ENCODE data around the gene DGKQ.
"Not testable (repeated sequence)": the region's sequence is repeated elsewhere in the genome, so short reads cannot be mapped to it uniquely, and the experiment has no call there.

The DGKQ gene

DNA sequence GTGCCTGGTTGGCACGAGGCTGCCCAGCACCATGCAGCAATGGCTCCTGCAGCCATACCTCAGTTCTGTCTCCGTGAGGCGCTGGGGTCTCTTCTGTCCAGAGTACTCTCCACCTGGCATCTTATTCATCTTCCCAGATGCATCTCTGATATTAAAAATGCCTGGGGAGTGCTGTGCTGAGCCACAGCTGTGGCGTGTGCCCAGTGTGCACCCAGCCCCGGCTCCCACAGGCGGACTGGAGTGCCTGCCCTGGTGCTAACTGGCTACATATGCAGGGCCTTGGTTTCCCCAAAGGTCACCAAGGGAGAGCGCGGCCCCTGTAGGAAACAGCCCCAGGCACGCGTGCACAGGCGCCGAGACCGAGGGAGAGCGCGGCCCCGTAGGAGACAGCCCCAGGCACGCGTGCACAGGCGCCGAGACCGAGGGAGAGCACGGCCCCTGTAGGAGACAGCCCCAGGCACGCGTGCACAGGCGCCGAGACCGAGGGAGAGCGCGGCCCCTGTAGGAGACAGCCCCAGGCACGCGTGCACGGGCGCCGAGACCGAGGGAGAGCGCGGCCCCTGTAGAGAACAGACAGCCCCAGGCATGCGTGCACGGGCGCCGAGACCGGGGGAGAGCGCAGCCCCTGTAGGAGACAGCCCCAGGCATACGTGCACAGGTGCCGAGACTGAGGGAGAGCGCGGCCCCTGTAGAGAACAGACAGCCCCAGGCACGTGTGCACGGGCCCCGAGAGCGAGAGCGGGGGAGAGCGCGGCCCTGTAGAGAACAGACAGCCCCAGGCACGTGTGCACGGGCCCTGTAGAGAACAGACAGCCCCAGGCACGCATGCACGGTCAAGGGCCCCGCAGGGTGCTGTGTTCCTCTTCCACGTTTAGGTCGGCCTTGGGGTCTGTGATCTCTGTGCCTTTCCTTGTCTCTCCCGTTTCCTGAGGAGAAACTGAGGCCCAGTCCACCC lies 26.6 kb downstream of the DGKQ start:
- H3K9me3 Mint-ChIP-seq (ENCODE audit: low read depth), result no peaks in the 10 kb centered on the region
- H3K4me3 Mint-ChIP-seq, result no peak overlapping the region
- H3K27ac Mint-ChIP-seq, result no peak overlapping the region
- no peaks in the 10 kb centered on the region for H3K4me1 Mint-ChIP-seq (ENCODE audit: low read depth)
- H3K27me3 Mint-ChIP-seq, result no peaks in the 10 kb centered on the region
- no peaks in the 10 kb centered on the region for H3K36me3 Mint-ChIP-seq

DNA sequence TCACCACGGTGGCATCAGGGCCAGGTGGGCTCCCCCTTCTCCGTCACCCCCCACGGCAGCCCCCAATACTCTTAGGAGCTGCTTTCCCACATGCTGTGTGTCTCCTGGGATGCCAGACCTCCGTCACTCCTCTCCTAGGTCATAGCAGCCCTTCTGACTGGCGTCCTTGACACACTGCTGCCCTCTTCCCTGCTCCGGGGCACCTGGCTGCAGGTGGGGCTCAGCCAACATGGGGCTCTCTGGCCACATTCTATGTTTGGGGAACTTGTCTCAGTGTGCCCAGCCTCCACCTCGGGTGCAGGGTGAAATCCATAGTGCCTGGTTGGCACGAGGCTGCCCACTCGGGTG lies 27.3 kb downstream of the DGKQ start:
- no peaks in the 10 kb centered on the region for H3K36me3 Mint-ChIP-seq
- H3K4me1 Mint-ChIP-seq (ENCODE audit: low read depth), result no peaks in the 10 kb centered on the region
- H3K9me3 Mint-ChIP-seq (ENCODE audit: low read depth), result no peaks in the 10 kb centered on the region
- no peak overlapping the region for H3K27ac Mint-ChIP-seq
- H3K27me3 Mint-ChIP-seq, result no peaks in the 10 kb centered on the region
- no peak overlapping the region for H3K4me3 Mint-ChIP-seq

DNA sequence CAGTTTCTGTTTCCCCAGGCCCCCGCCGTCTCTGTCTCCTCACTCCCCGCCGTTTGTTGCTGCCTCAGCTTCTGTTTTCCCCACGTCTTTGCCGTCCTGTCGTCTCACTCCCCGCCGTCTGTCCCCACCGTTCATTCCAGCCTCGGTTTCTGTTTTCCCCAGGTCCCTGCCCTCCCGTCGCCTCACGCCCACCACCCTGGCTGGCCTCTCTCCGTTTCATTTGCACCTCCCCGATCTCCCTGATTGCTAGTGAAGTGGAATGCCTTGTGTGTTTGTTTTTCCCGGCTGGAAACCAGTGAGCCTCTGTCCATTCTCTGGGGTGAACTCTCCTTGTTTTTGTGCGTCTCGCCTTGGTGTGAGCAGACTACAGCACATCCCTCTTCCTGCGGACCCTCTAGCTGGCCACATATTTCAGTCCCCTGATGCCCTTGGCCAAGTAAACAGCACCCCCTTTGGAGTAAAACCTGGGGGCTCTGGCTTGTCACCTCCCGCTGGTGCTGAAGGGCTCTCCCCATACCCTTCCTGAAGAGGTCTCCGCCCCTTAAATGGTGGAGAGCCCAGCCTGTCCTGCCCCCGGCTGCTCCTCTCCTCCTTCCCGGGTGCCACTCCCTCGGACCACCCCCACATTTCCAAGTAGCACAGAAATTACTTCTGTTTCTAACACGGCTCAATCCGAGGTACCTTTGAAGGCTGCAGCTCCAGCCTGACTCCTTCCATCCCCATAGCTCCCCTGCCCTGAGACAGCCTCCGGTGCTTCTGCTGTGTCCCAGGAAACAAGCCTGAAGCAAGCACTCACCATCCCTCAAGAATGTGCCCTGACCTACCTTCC lies 27.9 kb downstream of the DGKQ start:
- H3K4me1 Mint-ChIP-seq (ENCODE audit: low read depth), result no peaks in the 10 kb centered on the region
- H3K36me3 Mint-ChIP-seq, result no peaks in the 10 kb centered on the region
- no peak overlapping the region for H3K4me3 Mint-ChIP-seq
- H3K27me3 Mint-ChIP-seq, result no peaks in the 10 kb centered on the region
- H3K27ac Mint-ChIP-seq, result no peak overlapping the region
- no peaks in the 10 kb centered on the region for H3K9me3 Mint-ChIP-seq (ENCODE audit: low read depth)

- H3K4me1 Mint-ChIP-seq (ENCODE audit: low read depth); H3K27me3 Mint-ChIP-seq; H3K9me3 Mint-ChIP-seq (ENCODE audit: low read depth); H3K27ac Mint-ChIP-seq; H3K4me3 Mint-ChIP-seq; H3K36me3 Mint-ChIP-seq: not testable (repeated sequence)
Observed at GRCh38 chr4:939508-939907, 33.9 kb downstream of the DGKQ start.

DNA sequence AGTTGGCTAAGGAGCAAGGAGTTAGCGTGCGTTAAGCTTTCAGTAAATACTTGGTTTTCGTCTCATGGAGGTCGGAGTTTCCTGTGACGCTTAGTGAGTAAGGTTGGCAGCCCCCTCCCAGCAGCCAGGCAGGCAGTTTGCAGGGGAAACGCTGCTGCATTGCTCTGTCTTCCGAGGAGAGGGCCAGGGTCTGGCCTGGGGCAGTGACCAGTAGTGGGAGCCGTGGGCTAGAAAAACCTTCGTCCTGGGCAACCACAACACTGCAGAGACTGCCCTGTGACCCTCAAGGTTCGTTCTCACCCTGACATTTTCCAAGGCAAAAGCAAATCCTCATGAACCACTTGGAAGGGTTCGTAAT lies 40.7 kb downstream of the DGKQ start:
- peak overlapping the region; percentile 98 for H3K27ac Mint-ChIP-seq
- H3K4me3 Mint-ChIP-seq, result peak overlapping the region; percentile 98
- H3K36me3 Mint-ChIP-seq, result peaks cover 3% of the 10 kb centered on the region
- no peaks in the 10 kb centered on the region for H3K9me3 Mint-ChIP-seq (ENCODE audit: low read depth)
- peaks cover 47% of the 10 kb centered on the region for H3K4me1 Mint-ChIP-seq (ENCODE audit: low read depth)
- H3K27me3 Mint-ChIP-seq, result no peaks in the 10 kb centered on the region

GRCh38 chr4:931960-932712 lies 41.2 kb downstream of the DGKQ start, which contains the start of the genes GAK and TMEM175:
GAK (minus strand) TSS chr4:932316; CDS start chr4:932187, 129 bp downstream.
TMEM175 (plus strand) TSS chr4:932460; CDS start chr4:947740, 15,280 bp downstream.
- peak within 1 kb of the TSS; percentile 98 for H3K27ac Mint-ChIP-seq
- peaks cover 47% of the 10 kb centered on the region for H3K4me1 Mint-ChIP-seq (ENCODE audit: low read depth)
- H3K4me3 Mint-ChIP-seq, result peak within 1 kb of the TSS; percentile 98
- no peaks in the 10 kb centered on the region for H3K27me3 Mint-ChIP-seq
- H3K9me3 Mint-ChIP-seq (ENCODE audit: low read depth), result no peaks in the 10 kb centered on the region
- peaks cover 3% of the 10 kb centered on the region for H3K36me3 Mint-ChIP-seq

- Mint-ChIP-seq H3K27ac (peak overlapping the region; percentile 98), H3K9me3 (ENCODE audit: low read depth) (no peaks in the 10 kb centered on the region), H3K27me3 (no peaks in the 10 kb centered on the region), H3K4me1 (ENCODE audit: low read depth) (peaks cover 48% of the 10 kb centered on the region), H3K36me3 (peaks cover 2% of the 10 kb centered on the region), H3K4me3 (peak overlapping the region; percentile 98)
Observed at GRCh38 chr4:931194-931959, 42.0 kb downstream of the DGKQ start.

DNA sequence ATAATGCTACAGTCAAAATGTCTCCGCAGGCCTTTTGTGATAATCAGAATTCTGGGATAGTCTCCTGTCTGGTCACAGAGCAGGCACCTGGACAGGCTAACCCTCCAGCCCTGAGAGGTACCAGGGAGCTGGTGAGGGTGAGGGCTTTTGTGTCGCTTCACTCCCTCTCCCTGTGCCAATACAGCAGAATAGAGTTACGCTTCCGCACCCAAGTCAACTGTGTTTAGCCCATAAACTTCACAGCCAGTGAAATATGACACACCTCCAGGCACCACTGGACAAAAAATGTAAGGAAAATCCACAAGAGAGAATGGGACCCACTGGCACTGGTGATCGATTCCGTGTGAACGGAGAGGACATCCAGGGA lies 42.6 kb downstream of the DGKQ start:
- peak overlapping the region; percentile 98 for H3K27ac Mint-ChIP-seq
- peaks cover 49% of the 10 kb centered on the region for H3K4me1 Mint-ChIP-seq (ENCODE audit: low read depth)
- no peaks in the 10 kb centered on the region for H3K9me3 Mint-ChIP-seq (ENCODE audit: low read depth)
- no peaks in the 10 kb centered on the region for H3K36me3 Mint-ChIP-seq
- H3K4me3 Mint-ChIP-seq, result peak overlapping the region; percentile 98
- no peaks in the 10 kb centered on the region for H3K27me3 Mint-ChIP-seq

DNA sequence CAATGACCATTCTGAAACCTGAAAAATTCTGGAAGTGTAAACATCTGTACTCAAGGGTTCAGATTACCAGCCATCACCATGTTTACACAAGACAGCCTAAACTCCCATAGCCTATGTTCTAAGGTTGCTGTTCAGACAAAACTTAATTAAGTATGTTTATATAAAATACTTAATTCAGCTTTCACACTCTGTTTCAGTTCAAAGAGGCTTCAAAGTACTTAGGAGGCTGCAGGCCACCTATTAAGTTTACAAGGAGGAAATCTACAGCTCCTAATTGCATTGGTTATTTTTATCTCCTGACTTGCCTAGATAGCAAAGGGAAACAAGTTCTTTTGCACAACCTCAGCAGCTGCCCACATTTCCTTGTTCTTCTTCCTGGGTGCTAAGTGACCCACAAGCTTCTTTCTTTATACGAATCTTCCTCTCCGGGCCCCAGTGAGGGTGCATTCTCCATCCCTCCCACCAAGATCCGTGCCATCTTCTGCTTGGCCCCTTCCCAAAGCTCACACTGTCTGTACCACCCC lies 43.3 kb downstream of the DGKQ start:
- peak overlapping the region; percentile 98 for H3K4me3 Mint-ChIP-seq
- peak overlapping the region; percentile 98 for H3K27ac Mint-ChIP-seq
- H3K9me3 Mint-ChIP-seq (ENCODE audit: low read depth), result no peaks in the 10 kb centered on the region
- no peaks in the 10 kb centered on the region for H3K27me3 Mint-ChIP-seq
- peaks cover 55% of the 10 kb centered on the region for H3K4me1 Mint-ChIP-seq (ENCODE audit: low read depth)
- H3K36me3 Mint-ChIP-seq, result no peaks in the 10 kb centered on the region

DNA sequence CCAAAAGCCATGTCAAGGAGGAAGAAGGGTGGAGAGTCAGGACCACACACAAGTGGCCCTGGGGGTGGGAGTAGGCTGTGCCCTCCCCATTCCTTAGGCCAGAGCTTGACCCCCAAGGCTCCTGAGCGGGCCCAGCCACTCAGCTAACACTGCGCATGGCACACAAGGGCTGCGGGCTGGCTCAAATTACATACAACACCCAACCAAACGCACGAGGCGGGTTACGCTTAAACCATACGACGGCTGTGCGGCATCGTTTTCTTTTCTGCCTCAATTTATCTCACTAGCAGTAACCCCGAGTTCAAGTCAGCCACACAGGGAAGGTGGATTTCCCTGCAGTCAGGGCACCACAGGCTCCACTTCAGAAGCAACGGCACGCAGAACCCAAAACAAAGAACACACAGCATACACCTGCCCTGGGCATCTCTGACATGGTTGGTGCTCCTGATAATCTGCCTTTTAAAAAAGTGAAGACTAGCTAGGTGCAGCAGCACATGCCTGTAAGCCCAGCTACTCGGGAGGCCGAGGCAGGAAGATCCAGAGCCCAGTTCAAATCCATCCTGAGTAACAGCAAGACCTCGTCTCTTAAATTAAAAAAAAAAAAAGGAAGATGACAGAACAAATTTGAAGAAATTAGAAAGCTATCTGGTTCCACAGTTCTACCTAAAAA lies 44.1 kb downstream of the DGKQ start:
- H3K36me3 Mint-ChIP-seq, result no peaks in the 10 kb centered on the region
- no peaks in the 10 kb centered on the region for H3K27me3 Mint-ChIP-seq
- peaks cover 59% of the 10 kb centered on the region for H3K4me1 Mint-ChIP-seq (ENCODE audit: low read depth)
- H3K4me3 Mint-ChIP-seq, result peak overlapping the region; percentile 46
- H3K27ac Mint-ChIP-seq, result no peak overlapping the region
- no peaks in the 10 kb centered on the region for H3K9me3 Mint-ChIP-seq (ENCODE audit: low read depth)

DNA sequence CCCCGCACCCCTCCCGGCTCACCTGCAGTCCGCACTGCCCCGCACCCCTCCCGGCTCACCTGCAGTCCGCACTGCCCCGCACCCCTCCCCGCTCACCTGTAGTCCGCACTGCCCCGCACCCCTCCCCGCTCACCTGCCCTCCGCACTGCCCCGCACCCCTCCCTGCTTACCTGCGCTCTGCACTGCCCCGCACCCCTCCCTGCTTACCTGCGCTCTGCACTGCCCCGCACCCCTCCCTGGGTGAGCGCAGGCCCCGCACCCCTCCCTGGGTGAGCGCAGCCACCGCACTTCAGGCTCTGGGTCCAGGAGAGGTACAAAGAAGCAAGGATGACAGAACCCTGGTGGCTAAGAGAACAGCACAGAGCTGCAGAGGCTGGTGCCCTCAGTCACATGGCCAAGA lies 45.8 kb downstream of the DGKQ start:
- H3K4me3 Mint-ChIP-seq; H3K27me3 Mint-ChIP-seq; H3K36me3 Mint-ChIP-seq; H3K9me3 Mint-ChIP-seq (ENCODE audit: low read depth); H3K27ac Mint-ChIP-seq: not testable (repeated sequence)
- peaks cover 59% of the 10 kb centered on the region for H3K4me1 Mint-ChIP-seq (ENCODE audit: low read depth)

DNA sequence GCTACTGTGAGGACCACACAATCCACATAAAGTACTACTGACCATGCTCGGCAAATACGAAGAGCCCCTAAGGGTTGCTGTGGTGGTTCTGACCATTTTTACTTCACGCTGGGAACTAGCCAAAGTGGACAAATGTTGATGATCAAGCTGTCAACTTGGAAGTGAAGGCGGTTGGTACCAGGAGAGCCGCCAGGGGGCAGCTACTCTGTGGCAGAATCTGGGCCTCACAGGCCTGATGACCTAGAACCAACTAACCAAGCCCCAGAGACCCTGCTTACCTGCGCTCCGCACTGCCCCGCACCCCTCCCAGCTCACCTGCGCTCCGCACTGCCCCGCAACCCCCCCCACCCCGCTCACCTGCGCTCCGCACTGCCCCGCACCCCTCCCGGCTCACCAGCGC lies 46.8 kb downstream of the DGKQ start:
- no peak overlapping the region for H3K27ac Mint-ChIP-seq
- no peaks in the 10 kb centered on the region for H3K27me3 Mint-ChIP-seq
- no peak overlapping the region for H3K4me3 Mint-ChIP-seq

DNA sequence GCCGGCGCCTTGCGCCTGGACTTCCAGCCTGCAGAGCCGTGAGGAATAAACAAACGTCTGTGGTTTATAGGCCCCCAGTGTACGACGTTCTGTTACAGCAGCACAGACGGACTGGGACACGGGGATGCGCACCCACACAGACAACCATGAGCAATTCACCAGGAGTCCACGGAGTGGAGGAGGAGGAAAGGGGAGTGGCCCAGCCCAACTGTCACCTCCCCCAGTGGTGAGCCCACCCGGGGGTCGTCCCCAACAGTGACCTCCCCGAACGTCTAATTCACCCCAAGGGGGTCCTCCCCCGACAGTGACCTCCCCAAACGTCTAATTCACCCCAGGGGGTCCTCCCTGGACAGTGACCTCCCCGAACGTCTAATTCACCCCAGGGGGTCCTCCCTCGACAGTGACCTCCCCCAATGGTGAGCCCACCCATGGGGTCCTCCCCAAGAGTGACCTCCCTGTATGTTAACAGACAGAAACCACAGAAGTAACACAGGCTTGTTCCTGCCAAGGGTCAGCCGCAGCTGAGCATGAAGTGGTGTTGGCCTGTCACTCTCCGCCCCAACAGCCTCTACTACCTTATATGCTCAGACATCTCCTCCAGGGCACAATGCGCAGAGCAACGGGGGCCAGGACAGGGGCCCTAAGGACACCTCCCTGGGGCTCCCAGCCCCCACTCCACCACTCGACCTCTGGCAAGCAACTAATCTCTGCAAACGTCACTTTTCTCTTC lies 47.4 kb downstream of the DGKQ start:
- H3K9me3 Mint-ChIP-seq (ENCODE audit: low read depth), result no peaks in the 10 kb centered on the region
- H3K4me1 Mint-ChIP-seq (ENCODE audit: low read depth), result peaks cover 67% of the 10 kb centered on the region
- no peaks in the 10 kb centered on the region for H3K27me3 Mint-ChIP-seq
- peak overlapping the region; percentile 61 for H3K27ac Mint-ChIP-seq
- no peak overlapping the region for H3K4me3 Mint-ChIP-seq
- no peaks in the 10 kb centered on the region for H3K36me3 Mint-ChIP-seq

More for the DNA sequence above, 46.8 kb downstream of the DGKQ start:
- no peaks in the 10 kb centered on the region for H3K9me3 Mint-ChIP-seq (ENCODE audit: low read depth)
- H3K36me3 Mint-ChIP-seq, result no peaks in the 10 kb centered on the region
- H3K4me1 Mint-ChIP-seq (ENCODE audit: low read depth), result peaks cover 64% of the 10 kb centered on the region
